Stimulated activated CD4-positive, alpha-beta T cell treated with anti-CD3 and anti-CD28 coated beads, Interleukin-1b, Interleukin-23, amount 100 ng/mL, for 4 hours (primary cell): ENCODE measurements around the gene TNS4.
"Not testable (repeated sequence)": the region's sequence is repeated elsewhere in the genome, so short reads cannot be mapped to it uniquely, and the experiment has no call there.

ENCODE experiments used
- DNase-seq, 2 donors: peaks; one replicate each; pipeline ENCODE4 v3.0.0-alpha.2; 2020; ENCODE audit warnings: low read depth in 2 of 2

The TNS4 gene

GRCh38 chr17:40501499-40501911 is at the start of gene TNS4:
Gene TNS4, minus strand, starts transcription at chr17:40501623. Its CDS starts 5,198 bp downstream, at chr17:40496425.
- no peak for DNase-seq

- DNase-seq, result no peak
Observed at GRCh38 chr17:40550608-40551007, 49.2 kb upstream of the TNS4 start.

GRCh38 chr17:40548982-40549685 is 47.7 kb upstream of the TNS4 start:
- DNase-seq, result no peak

- no peak for DNase-seq
Observed at GRCh38 chr17:40548491-40548981, 47.1 kb upstream of the TNS4 start.

GRCh38 chr17:40547785-40548478 is 46.5 kb upstream of the TNS4 start:
- DNase-seq, result no peak

GRCh38 chr17:40547079-40547784 is 45.8 kb upstream of the TNS4 start:
- no peak for DNase-seq

GRCh38 chr17:40546497-40546896 is 45.1 kb upstream of the TNS4 start:
- not testable (repeated sequence) for DNase-seq

GRCh38 chr17:40545660-40546059 is 44.2 kb upstream of the TNS4 start:
- no peak for DNase-seq

- DNase-seq, result no peak
Observed at GRCh38 chr17:40542558-40543411, 41.4 kb upstream of the TNS4 start.

GRCh38 chr17:40541873-40542557 is 40.6 kb upstream of the TNS4 start:
- no peak for DNase-seq

GRCh38 chr17:40541060-40541872 is 39.8 kb upstream of the TNS4 start:
- DNase-seq, result peak in 1 of 2 donors; percentile 57

GRCh38 chr17:40540448-40540847 is 39.0 kb upstream of the TNS4 start:
- DNase-seq, result no peak

GRCh38 chr17:40539711-40540411 is 38.4 kb upstream of the TNS4 start:
- DNase-seq, result no peak

- DNase-seq, result no peak
Observed at GRCh38 chr17:40538936-40539705, 37.7 kb upstream of the TNS4 start.

- DNase-seq, result no peak
Observed at GRCh38 chr17:40538019-40538935, 36.9 kb upstream of the TNS4 start.

- no peak for DNase-seq
Observed at GRCh38 chr17:40536295-40537171, 35.1 kb upstream of the TNS4 start.

- DNase-seq, result no peak
Observed at GRCh38 chr17:40535924-40536294, 34.5 kb upstream of the TNS4 start.
